Measurements from ENCODE around the gene BCL10.

GRCh38 chr1:85295006-85295431 lies 18.6 kb upstream of the BCL10 start:
- TF ChIP-seq EP300 (IDR thresholded peaks at IDR 0.05) (no peak), POLR2A (IDR thresholded peaks at IDR 0.05) (no peak)
